NCI-H128 (cell line): ENCODE data around the gene MIS18A.
A peak's percentile ranks its signal among the peaks of the same experiment; 100 is the strongest.

ENCODE experiments used
- DNase-seq: peaks from one replicate; lab custom pipeline; 2025; ENCODE audit not compliant: unreplicated experiment; lab: John Stamatoyannopoulos, UW

MIS18A gene

GRCh38 chr21:32256873-32257620 is 21.8 kb downstream of the MIS18A start:
- peak; percentile 54 for DNase-seq

GRCh38 chr21:32256251-32256650 is 22.6 kb downstream of the MIS18A start:
- DNase-seq = no peak

- DNase-seq = no peak
These were observed 25.6 kb downstream of the MIS18A start for GRCh38 chr21:32253215-32253641.

- no peak for DNase-seq
These were observed 26.7 kb downstream of the MIS18A start for GRCh38 chr21:32252136-32252535.

- no peak for DNase-seq
These were observed 29.2 kb downstream of the MIS18A start for GRCh38 chr21:32249511-32250280.

GRCh38 chr21:32248571-32249461 is 30.0 kb downstream of the MIS18A start:
- DNase-seq = no peak

- DNase-seq = no peak
These were observed 32.2 kb downstream of the MIS18A start for GRCh38 chr21:32246571-32247140.

GRCh38 chr21:32245971-32246370 is 32.9 kb downstream of the MIS18A start:
- DNase-seq = no peak

GRCh38 chr21:32240851-32241687 is 37.8 kb downstream of the MIS18A start:
- no peak for DNase-seq

GRCh38 chr21:32239551-32239950 is 39.3 kb downstream of the MIS18A start:
- DNase-seq = no peak

- DNase-seq = no peak
These were observed 40.8 kb downstream of the MIS18A start for GRCh38 chr21:32238063-32238462.

GRCh38 chr21:32237021-32237420 is 41.8 kb downstream of the MIS18A start:
- no peak for DNase-seq

- DNase-seq = no peak
These were observed 45.0 kb downstream of the MIS18A start for GRCh38 chr21:32233722-32234301.

- no peak for DNase-seq
These were observed 45.7 kb downstream of the MIS18A start for GRCh38 chr21:32233055-32233546.

- no peak for DNase-seq
These were observed 52.4 kb downstream of the MIS18A start for GRCh38 chr21:32226444-32226843.
